ENCODE data around the gene PTPRG.
A peak's percentile ranks its signal among the peaks of the same experiment; 100 is the strongest.

PTPRG gene

DNA sequence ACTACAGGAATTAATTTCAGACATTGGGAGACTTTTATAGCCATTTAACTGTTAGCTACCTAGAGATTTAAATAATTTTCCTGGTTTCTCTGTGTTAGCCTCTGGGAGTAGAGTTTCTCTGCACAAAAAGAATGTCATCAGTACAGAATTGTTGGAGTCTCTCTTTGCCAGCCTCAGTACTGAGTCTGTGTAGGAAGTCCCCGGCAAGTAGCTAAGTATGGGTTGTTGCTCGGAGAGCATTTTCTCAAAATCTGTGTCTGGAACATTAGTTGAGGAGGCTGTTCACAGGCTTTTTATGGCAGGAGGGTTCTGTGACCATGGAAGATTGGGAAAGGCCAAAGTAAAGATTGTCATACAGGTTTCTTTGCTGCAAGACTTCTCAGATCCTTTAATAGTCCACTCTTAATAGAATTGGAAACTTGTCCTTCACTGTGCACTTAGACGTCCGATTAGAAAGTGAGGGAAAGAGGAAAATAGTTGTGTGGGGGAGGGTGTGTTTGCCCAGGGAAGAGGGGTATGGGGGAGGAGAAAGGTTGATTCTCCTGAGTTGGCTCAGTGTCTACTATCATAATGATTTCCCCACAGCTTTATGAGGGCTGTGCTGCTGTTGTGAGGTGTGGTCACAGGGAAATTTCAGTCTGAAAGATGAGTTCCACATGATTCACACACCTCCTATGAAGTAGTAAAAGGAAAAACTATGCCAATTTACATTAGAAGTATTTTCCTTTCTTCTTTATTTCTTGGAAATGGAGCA lies 207.1 kb downstream of the PTPRG start:
- Mint-ChIP-seq H3K9me3 (no peaks in the 10 kb centered on the region), H3K27me3 (ENCODE audit: low read depth, poor library complexity) (no peaks in the 10 kb centered on the region), H3K4me3 (no peak overlapping the region), H3K4me1 (peaks cover 70% of the 10 kb centered on the region), H3K36me3 (ENCODE audit: low read depth) (peaks cover 15% of the 10 kb centered on the region), H3K27ac (peak overlapping the region; percentile 96)
- TF ChIP-seq, protein P1, sequence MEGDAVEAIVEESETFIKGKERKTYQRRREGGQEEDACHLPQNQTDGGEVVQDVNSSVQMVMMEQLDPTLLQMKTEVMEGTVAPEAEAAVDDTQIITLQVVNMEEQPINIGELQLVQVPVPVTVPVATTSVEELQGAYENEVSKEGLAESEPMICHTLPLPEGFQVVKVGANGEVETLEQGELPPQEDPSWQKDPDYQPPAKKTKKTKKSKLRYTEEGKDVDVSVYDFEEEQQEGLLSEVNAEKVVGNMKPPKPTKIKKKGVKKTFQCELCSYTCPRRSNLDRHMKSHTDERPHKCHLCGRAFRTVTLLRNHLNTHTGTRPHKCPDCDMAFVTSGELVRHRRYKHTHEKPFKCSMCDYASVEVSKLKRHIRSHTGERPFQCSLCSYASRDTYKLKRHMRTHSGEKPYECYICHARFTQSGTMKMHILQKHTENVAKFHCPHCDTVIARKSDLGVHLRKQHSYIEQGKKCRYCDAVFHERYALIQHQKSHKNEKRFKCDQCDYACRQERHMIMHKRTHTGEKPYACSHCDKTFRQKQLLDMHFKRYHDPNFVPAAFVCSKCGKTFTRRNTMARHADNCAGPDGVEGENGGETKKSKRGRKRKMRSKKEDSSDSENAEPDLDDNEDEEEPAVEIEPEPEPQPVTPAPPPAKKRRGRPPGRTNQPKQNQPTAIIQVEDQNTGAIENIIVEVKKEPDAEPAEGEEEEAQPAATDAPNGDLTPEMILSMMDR (IDR thresholded peaks at IDR 0.05), result no peak
- DNase-seq, result no peak

- TF ChIP-seq, protein P1 (IDR thresholded peaks at IDR 0.05), result no peak
- no peaks in the 10 kb centered on the region for H3K27me3 Mint-ChIP-seq (ENCODE audit: low read depth, poor library complexity)
- DNase-seq, result no peak
Measured at GRCh38 chr3:61769266-61769990, 208.1 kb downstream of the PTPRG start.

DNA sequence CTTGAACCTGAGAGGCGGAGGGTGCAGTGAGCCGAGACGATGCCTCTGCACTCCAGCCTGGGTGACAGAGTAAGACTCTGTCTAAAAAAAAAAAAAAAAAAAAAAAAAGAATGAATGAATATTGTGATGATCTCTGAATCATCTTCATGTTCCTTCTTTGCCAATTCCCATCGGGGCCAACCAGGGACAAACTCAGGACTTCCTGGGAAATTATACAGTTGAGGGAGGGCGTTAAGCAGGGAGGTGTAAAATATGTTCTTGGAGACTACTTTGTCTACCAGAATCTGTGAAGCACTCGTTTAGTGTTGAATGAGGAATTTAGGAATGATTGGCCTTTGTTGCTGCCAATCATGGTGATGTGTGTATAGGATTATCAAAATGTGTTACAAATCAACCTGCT lies 210.6 kb downstream of the PTPRG start:
- no peak for DNase-seq
- TF ChIP-seq, protein P1 (IDR thresholded peaks at IDR 0.05), result no peak
- Mint-ChIP-seq H3K27me3 (ENCODE audit: low read depth, poor library complexity) (no peaks in the 10 kb centered on the region), H3K27ac (no peak overlapping the region), H3K9me3 (no peaks in the 10 kb centered on the region), H3K36me3 (ENCODE audit: low read depth) (peaks cover 15% of the 10 kb centered on the region), H3K4me3 (no peak overlapping the region), H3K4me1 (peaks cover 79% of the 10 kb centered on the region)

More at GRCh38 chr3:61769266-61769990, 208.1 kb downstream of the PTPRG start:
- peak overlapping the region; percentile 96 for H3K27ac Mint-ChIP-seq
- H3K9me3 Mint-ChIP-seq, result no peaks in the 10 kb centered on the region
- H3K36me3 Mint-ChIP-seq (ENCODE audit: low read depth), result peaks cover 15% of the 10 kb centered on the region
- no peak overlapping the region for H3K4me3 Mint-ChIP-seq
- H3K4me1 Mint-ChIP-seq, result peaks cover 73% of the 10 kb centered on the region

GRCh38 chr3:61772456-61772855 lies 211.1 kb downstream of the PTPRG start:
- Mint-ChIP-seq H3K4me3 (no peak overlapping the region), H3K27me3 (ENCODE audit: low read depth, poor library complexity) (no peaks in the 10 kb centered on the region), H3K36me3 (ENCODE audit: low read depth) (peaks cover 15% of the 10 kb centered on the region), H3K4me1 (peaks cover 84% of the 10 kb centered on the region), H3K27ac (no peak overlapping the region), H3K9me3 (no peaks in the 10 kb centered on the region)
- TF ChIP-seq, protein P1 (IDR thresholded peaks at IDR 0.05), result no peak
- DNase-seq, result no peak

DNA sequence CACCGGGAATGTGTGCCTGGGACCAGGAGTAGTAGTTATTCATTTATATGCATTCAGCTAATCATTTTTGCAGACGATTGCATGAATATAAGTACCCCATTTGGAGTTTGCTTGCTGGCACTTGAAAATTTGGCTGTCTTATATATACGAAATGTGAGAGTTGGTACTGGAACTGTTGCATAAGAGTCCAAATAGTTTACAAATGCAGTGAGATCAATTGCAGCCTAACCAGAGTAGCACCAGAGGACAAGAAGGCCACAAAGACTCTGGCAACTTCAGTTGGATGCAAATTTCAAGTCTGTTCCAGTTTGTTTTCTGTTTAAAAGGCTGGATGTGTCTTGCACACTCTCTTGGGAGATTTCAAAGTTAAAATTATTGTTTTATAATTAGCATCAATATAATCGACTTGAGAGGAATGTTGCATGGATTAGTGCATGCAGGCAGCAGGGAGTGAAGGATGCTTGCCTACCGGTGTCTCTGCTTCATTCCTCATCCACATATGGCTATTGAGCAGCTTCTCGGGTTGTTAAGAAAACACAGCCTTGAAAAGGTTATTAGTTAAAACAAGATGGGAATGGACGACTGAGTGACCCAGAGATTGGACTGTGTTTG lies 213.0 kb downstream of the PTPRG start:
- H3K9me3 Mint-ChIP-seq, result no peaks in the 10 kb centered on the region
- peaks cover 81% of the 10 kb centered on the region for H3K4me1 Mint-ChIP-seq
- H3K27ac Mint-ChIP-seq, result no peak overlapping the region
- H3K4me3 Mint-ChIP-seq, result no peak overlapping the region
- H3K36me3 Mint-ChIP-seq (ENCODE audit: low read depth), result peaks cover 15% of the 10 kb centered on the region
- H3K27me3 Mint-ChIP-seq (ENCODE audit: low read depth, poor library complexity), result no peaks in the 10 kb centered on the region
- DNase-seq, result no peak
- TF ChIP-seq, protein P1 (IDR thresholded peaks at IDR 0.05), result no peak

Data from nephron progenitor cell (in vitro differentiated cells).